ENCODE results near the gene ADAMTS19.
"Not testable (repeated sequence)": the region's sequence is repeated elsewhere in the genome, so short reads cannot be mapped to it uniquely, and the experiment has no call there.

The ADAMTS19 gene

GRCh38 chr5:129477532-129477931 is 17.4 kb downstream of the ADAMTS19 start:
- DNase-seq (ENCODE audit: low read depth), result no peak

DNA sequence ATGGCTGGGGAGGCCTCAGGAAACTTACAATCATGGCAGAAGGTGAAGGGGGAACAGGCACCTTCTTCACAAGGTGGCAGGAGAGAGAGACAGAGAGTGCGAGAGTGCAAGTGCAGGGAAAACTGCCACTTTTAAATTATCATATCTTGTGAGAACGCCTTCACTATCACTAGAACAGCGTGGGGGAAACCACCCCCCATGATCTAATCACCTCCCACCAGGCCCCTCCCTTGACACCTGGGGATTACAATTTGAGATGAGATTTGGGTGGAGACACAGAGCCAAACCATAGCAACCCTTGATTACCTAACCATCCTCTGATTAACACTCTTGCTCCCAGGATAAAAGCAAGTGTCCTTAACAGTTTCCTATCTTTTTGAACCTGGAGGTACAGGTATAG is 21.1 kb downstream of the ADAMTS19 start:
- no peak for DNase-seq (ENCODE audit: low read depth)

- DNase-seq (ENCODE audit: low read depth), result no peak
Observed at GRCh38 chr5:129496421-129496820, 36.3 kb downstream of the ADAMTS19 start.

DNA sequence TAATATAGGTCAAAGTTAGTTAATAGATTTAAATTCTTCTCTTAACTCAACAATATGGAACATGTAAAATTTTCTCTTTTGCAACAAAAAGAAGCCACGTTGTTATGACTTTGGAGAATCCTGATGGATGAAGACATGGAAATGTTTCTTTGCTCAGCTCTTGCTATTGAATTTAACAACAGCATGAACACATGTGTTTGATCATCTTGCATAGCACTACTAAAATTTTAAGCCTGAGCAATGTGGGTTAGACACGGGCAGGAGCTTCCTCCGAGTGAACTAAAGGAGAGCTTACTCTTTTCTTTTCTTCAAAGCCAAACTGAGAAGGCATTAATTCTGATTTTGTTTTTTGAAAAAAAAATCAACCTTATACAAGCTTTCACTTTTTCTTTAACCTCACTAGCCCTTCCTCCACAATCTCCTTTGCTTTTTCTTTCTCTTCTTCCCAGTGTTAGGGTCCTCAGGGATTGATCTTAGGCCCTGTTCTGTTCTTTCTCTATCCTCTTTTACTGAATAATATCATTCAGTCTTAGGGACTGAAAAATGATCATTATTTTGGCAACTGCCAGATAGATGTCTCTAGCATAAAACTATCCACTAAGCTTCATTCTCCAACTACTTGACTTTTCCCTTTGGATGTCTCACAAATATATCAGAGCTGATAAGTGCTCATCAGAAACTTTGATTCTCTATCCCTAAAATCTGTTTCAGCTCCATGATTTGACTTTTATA is 36.9 kb downstream of the ADAMTS19 start:
- DNase-seq (ENCODE audit: low read depth), result no peak

DNA sequence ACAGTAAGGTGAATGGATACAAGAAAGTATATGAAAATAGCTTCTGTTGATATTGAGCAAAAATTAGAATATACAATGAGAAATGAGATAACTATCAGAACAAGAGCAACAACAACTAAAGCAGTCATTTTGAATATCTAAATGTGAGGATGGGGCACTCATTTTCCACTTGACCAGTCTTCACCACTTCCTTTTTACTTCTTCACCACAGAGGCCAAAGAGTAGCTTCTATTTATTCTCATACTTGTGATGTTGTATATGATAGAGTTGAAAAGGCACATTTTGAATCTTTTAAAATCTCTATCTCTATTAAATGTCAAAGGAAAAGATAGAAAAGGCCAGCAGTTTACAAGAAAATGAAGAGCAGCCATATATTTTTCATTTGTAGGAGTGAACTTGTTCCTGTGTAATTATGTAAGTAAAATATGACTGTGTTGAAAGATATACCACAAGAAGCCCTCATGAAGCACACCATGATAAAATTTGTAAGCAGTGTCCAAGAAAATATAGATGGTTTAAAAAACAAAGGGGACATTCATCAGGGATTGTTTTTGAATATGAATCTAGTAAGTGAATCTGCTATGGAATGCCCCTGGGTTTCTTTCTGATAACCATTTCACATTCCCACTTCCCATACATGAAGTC is 39.2 kb downstream of the ADAMTS19 start:
- no peak for DNase-seq (ENCODE audit: low read depth)

- no peak for DNase-seq (ENCODE audit: low read depth)
Observed at GRCh38 chr5:129500101-129500500, 40.0 kb downstream of the ADAMTS19 start.

DNA sequence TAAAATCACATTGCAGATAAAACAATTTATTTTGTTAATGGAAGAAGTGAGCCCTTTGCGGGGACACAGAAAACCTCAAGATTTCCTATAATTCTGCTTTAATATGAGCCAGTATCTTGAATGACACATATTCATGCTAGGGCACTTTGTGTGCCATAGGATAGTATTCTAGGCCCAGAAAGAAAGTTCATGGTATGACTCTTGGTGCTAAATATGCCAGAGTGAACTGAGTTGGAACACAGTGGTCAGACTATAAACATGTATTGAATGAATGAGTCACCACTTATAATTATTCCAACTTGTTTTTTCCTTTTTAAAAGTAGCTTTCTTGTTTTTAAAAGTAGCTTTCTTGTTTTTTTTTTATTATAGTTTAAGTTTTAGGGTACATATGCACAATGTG is 46.0 kb downstream of the ADAMTS19 start:
- DNase-seq (ENCODE audit: low read depth), result no peak

DNA sequence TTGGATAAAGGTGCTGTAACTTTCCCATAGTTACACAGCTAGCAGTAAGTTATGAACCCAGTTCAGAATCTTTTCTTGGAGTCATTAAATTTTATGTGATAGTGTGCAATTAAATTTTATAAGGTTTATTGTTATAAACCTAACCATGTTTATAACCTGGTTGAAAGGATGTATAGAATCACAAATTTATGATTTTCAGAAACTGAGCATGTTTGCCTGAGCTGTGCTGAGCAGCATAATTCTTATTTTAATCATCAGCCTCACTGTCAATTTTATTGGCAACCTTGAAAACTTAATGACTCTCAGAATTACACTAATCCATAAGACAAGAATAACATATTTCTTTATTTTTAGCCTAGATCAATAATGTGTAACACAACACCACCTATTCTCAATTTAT is 46.9 kb downstream of the ADAMTS19 start:
- DNase-seq (ENCODE audit: low read depth), result no peak

GRCh38 chr5:129507527-129507926 is 47.4 kb downstream of the ADAMTS19 start:
- DNase-seq (ENCODE audit: low read depth), result no peak

- no peak for DNase-seq (ENCODE audit: low read depth)
Observed at GRCh38 chr5:129508606-129509005, 48.5 kb downstream of the ADAMTS19 start.

DNA sequence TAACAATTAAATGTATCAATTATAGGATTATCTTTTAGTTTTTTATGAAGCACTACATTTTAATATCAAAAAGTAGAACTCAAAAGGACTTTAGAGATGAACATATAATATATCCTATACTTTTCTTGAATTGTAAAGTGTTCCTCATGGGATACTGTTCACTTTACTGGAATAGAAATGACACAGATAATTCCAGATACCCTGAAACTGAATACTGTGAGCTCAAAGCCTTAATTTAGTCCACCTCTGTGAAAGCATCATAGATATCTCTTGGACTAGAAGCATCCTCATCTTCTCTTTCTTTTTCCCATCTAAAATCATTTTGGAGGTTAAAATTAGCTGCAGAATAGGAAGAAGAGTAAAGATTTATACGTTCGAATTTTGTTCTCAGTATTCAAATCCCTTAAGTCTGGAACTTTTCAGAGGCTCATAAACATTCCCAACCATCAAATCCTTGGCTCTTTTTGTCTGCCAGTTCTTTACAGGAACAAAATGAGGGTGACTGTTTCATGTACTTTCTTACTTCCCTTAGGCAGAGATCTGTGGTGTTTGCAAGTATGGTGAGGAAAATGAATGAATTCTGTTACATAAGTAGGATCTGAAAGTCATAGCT is 49.4 kb downstream of the ADAMTS19 start:
- no peak for DNase-seq (ENCODE audit: low read depth)

DNA sequence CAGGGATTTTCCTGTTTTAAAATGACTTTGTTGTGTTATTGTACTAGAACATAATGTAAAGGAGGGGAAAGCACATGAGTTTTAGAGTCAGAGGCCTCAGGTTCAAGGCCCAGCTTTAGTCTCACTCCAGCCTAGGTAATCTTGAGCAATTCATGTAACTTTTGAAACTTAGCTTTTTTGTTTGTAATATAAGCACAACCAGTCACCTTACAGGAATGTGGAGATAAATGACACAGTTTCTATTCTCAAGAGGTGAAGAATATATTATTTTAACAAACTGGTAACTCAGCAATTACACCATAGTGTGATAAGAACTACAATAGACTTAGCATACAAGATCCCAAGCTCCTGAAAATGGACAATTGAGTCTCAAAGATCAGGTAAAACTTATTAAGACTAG is 51.2 kb downstream of the ADAMTS19 start:
- DNase-seq (ENCODE audit: low read depth), result no peak

DNA sequence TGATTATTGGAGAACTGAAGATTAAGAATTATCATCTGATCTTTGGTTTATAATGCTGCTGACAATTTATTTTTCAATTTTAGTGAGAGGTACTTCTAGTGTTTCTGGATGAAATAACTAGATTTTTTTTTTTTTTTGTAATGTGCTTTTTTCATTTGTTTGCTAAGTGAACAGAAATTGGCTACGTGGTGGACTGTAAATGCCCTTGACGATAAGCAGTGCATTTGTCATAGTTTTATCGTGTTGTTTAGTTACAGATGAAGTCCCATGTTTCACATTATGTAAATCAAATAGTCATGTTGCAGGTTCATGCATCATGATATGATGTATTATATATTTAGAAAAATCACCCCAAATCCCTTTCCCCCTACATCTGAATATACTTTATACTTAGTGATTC is 81.0 kb downstream of the ADAMTS19 start:
- no peak for DNase-seq (ENCODE audit: low read depth)

DNA sequence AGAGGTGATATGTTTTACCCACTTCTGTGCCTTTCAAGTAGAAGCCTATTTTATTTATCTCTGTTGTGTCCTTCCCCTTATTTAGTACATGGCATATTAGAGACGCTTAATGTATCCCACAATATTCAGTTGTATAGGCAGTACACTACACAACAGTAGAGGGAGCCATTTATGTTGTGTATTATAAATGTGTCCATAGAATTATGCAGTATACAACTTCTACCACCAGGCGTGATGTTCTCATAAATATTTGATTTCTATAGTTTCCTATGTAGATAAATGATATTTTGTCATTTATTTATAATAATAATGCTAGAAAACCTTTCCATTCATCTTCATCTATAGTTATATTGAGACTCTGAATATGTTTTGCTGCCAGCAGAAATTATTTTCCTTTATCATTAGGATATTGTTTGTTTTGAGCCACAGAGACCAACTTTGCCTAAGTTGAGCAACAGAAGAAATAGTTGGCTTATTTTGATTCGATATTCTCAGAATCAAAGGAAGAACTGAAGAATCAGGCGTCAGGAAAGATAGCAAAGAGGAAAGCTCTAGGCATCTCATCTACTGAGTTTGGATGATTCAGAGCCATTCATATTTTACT is 81.7 kb downstream of the ADAMTS19 start:
- no peak for DNase-seq (ENCODE audit: low read depth)

- DNase-seq (ENCODE audit: low read depth), result no peak
Observed at GRCh38 chr5:129547137-129547536, 87.0 kb downstream of the ADAMTS19 start.

DNA sequence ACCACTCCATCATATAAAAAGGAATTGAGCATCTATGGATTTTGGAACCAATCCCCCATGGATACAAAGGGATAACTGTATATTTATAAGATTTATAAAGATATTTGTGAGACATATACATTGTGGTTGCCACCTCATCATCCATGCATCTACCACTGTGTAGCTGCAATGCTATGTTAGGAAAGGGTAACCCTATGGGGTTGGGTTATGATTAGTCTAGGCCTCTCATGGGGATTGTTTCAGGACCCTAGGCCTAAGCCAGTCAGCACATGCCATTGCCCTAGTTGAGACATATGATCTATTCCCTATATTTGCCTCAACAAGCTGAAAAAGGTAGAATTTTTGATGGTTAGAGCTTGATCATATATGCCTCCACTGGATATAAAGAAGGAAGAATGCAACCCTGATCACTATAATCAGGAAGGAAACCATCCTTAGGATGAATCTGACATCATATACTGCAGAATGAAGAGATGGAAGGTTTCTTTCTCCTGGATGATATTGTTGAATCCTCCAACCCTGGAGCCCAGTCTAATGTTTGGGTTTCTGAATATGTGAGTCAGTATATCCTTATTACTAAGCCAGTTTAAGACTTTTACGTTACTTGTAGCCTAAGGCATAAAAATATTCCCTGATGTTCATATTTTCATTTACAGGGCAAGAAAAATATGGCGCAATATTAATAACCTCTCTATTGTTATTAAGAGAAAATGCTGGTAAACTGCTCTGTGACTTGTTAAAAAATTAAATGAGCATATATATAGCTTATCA is 94.2 kb downstream of the ADAMTS19 start:
- no peak for DNase-seq (ENCODE audit: low read depth)

DNA sequence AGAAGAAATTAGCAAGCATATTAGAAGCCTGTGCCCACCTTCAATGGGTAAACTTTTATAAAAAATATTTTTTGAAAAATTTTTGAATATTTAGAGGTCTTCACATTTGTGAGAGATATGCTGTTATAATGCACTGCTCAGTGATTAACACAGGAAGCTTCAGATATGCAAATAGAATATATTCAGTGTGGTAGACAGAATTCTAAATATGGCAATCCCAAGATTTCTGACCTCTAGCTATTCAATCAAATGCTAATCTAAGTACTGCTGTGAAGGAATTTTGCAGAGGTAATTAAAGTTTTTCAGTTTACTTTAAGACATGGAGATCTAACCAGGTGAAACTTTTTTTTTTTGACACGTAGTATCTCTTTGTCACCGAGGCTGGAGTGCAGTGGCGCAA is 103.5 kb downstream of the ADAMTS19 start:
- DNase-seq (ENCODE audit: low read depth), result no peak

- DNase-seq (ENCODE audit: low read depth), result no peak
Observed at GRCh38 chr5:129569295-129569694, 109.2 kb downstream of the ADAMTS19 start.

- DNase-seq (ENCODE audit: low read depth), result no peak
Observed at GRCh38 chr5:129572060-129572459, 112.0 kb downstream of the ADAMTS19 start.

GRCh38 chr5:129584496-129584895 is 124.4 kb downstream of the ADAMTS19 start:
- DNase-seq (ENCODE audit: low read depth), result not testable (repeated sequence)

- DNase-seq (ENCODE audit: low read depth), result no peak
Observed at GRCh38 chr5:129591508-129592160, 131.5 kb downstream of the ADAMTS19 start.

GRCh38 chr5:129593525-129593924 is 133.4 kb downstream of the ADAMTS19 start:
- DNase-seq (ENCODE audit: low read depth), result no peak

All from stimulated activated CD8-positive, alpha-beta memory T cell treated with anti-CD3 and anti-CD28 coated beads, Interleukin-7, amount 100 ng/mL, for 24 hours (primary cell).